Measurements from ENCODE around the gene GATAD2A. TPM values are rescaled to one million over a fixed set of nuclear protein-coding genes. Genes with fewer than 3 reads are reported as not detected.

GATAD2A gene
- total and polyA plus RNA-seq, 4 donors: 7.1 to 23.7 (median 18.2) TPM

DNA sequence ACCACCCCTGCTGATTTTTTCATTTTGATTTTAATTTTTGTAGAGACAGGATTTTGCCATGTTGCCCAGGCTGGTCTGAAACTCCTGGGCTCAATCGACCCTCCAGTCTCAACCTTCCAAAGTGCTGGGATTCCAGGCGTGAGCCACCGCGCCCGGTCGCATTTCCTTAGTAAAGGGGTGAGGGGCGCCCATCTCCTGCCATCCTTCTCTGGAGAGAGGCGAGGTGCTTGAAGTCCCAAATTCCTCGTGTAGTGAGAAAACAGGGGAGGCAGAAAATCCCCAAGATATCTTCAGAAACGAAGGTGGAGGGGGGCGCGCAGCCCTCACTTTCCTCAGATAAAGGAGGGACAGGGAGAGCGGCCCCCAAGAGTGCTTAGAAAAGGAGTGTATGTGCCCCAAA, 21.0 kb upstream of the GATAD2A start:
- whole genome bisulfite sequencing: 79% methylated on average over 13 of the region's 13 CpGs
- no peak overlapping the region for H3K27ac ChIP-seq (ENCODE audit: low read depth in 1 of 2, low read length in 2 of 2)
- no peaks in the 10 kb centered on the region for H3K36me3 ChIP-seq (ENCODE audit: control insufficient read depth in 4 of 4, insufficient read depth in 3 of 4, low read depth in 1 of 4, low read length in 3 of 4)
- H3K9ac ChIP-seq (ENCODE audit: low read depth in 1 of 2, low read length in 2 of 2): peak overlapping the region; percentile 10 to 66
- peak overlapping the region in 1 of 3 donors; percentile 63 for H3K4me3 ChIP-seq (ENCODE audit: low read depth in 1 of 3, low read length in 3 of 3)
- H3K27me3 ChIP-seq (ENCODE audit: control insufficient read depth in 4 of 4, insufficient read depth in 4 of 4, low read length in 3 of 4): no peaks in the 10 kb centered on the region
- no peak for DNase-seq (ENCODE audit: low spot score)
- no peaks in the 10 kb centered on the region for H3K9me3 ChIP-seq (ENCODE audit: control insufficient read depth in 4 of 4, low read length in 3 of 4)
- peaks cover 5 to 25% (median 19%) of the 10 kb centered on the region in 4 donors for H3K4me1 ChIP-seq (ENCODE audit: control insufficient read depth in 4 of 4, insufficient read depth in 4 of 4, low read length in 3 of 4)
- no peak for TF ChIP-seq GABPA (IDR thresholded peaks at IDR 0.05 in 1 of 2, conservative IDR thresholded peaks at IDR 0.05 in 1 of 2)
- TF ChIP-seq, protein P1, sequence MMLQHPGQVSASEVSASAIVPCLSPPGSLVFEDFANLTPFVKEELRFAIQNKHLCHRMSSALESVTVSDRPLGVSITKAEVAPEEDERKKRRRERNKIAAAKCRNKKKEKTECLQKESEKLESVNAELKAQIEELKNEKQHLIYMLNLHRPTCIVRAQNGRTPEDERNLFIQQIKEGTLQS (IDR thresholded peaks at IDR 0.05): no peak
- TF ChIP-seq RAD21 (IDR thresholded peaks at IDR 0.05): no peak
- TF ChIP-seq FOXA1 (IDR thresholded peaks at IDR 0.05): no peak
- TF ChIP-seq, protein P2, sequence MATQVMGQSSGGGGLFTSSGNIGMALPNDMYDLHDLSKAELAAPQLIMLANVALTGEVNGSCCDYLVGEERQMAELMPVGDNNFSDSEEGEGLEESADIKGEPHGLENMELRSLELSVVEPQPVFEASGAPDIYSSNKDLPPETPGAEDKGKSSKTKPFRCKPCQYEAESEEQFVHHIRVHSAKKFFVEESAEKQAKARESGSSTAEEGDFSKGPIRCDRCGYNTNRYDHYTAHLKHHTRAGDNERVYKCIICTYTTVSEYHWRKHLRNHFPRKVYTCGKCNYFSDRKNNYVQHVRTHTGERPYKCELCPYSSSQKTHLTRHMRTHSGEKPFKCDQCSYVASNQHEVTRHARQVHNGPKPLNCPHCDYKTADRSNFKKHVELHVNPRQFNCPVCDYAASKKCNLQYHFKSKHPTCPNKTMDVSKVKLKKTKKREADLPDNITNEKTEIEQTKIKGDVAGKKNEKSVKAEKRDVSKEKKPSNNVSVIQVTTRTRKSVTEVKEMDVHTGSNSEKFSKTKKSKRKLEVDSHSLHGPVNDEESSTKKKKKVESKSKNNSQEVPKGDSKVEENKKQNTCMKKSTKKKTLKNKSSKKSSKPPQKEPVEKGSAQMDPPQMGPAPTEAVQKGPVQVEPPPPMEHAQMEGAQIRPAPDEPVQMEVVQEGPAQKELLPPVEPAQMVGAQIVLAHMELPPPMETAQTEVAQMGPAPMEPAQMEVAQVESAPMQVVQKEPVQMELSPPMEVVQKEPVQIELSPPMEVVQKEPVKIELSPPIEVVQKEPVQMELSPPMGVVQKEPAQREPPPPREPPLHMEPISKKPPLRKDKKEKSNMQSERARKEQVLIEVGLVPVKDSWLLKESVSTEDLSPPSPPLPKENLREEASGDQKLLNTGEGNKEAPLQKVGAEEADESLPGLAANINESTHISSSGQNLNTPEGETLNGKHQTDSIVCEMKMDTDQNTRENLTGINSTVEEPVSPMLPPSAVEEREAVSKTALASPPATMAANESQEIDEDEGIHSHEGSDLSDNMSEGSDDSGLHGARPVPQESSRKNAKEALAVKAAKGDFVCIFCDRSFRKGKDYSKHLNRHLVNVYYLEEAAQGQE (IDR thresholded peaks at IDR 0.05): no peak
- no peak for TF ChIP-seq TAF1 (conservative IDR thresholded peaks at IDR 0.05)
- TF ChIP-seq CTCF (IDR thresholded peaks at IDR 0.05; ENCODE audit: low read depth, low read length, missing input control): no peak
- no peak for TF ChIP-seq SP1 (IDR thresholded peaks at IDR 0.05)
- no peak for TF ChIP-seq YY1 (IDR thresholded peaks at IDR 0.05)
- no peak for TF ChIP-seq EGR1 (IDR thresholded peaks at IDR 0.05; ENCODE audit: low read depth in 2 of 2)
- no peak for TF ChIP-seq RXRA (IDR thresholded peaks at IDR 0.05)
- TF ChIP-seq JUND (IDR thresholded peaks at IDR 0.05): no peak
- TF ChIP-seq, protein P3, sequence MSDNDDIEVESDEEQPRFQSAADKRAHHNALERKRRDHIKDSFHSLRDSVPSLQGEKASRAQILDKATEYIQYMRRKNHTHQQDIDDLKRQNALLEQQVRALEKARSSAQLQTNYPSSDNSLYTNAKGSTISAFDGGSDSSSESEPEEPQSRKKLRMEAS (IDR thresholded peaks at IDR 0.05): no peak
- TF ChIP-seq HNF4G (IDR thresholded peaks at IDR 0.05): no peak
- TF ChIP-seq HNF4A (conservative IDR thresholded peaks at IDR 0.05): no peak
- no peak for TF ChIP-seq ZBTB33 (IDR thresholded peaks at IDR 0.05)
- TF ChIP-seq NR2F2 (IDR thresholded peaks at IDR 0.05): no peak
- TF ChIP-seq FOXA2 (IDR thresholded peaks at IDR 0.05): no peak
